ENCODE results near the gene WDFY2. TPM values are rescaled to one million over a fixed set of nuclear protein-coding genes. Genes with fewer than 3 reads are reported as not detected.

The WDFY2 gene
- total and polyA plus RNA-seq, 12 donors: 2.4 to 7.5 (median 5.5) TPM

DNA sequence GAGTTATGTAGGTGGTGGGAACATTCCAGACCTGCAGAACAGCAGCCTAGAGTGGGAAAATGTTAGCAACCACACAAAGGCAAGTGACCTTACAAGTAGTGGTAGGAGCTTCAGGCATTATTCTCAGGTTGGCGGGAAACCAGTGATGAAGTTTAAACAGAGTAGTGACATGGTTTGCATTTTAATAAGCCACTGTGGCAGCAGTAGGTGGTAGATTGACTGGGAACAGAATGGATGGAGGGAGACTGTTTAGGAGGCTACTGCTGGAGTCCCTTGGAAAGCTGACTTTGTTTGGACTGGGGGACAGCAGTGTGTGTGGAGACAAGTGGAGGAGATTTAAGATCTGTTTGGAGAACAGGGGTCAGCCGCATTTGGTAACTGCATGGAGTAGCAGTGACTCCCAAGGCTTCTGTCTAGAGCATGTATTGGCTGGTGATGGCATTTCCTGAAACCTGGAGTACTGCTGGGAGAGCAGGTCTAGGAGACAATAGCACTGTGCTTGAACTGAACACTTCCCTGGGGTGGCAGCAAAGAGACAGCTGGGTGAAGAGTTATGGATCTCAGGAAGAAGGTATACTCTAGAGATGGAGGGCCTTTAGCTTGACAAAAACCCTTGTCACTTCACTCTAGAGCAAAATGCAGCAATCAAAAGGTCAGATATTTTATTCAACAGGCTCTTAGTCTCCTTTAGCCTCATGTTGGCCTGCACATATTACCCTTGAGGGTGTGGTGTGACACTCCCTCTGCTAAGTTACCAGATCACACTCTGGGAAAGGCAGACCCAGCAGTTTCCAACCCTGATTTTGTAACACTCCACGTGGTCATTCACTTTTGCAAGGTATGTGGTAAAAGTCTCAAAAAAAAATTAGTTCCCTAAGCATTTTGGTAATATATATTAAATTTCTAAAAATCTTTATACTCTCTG, 149.4 kb downstream of the WDFY2 start:
- Histone ChIP-seq H3K27me3 (no peaks in the 10 kb centered on the region), H3K4me1 (peaks cover 0 to 32% (median 16%) of the 10 kb centered on the region in 9 donors), H3K9me3 (no peaks in the 10 kb centered on the region), H3K36me3 (peaks cover 0 to 31% (median 0%) of the 10 kb centered on the region in 9 donors), H3K4me3 (no peak overlapping the region), H3K27ac (no peak overlapping the region)
- DNase-seq (no peak), ATAC-seq (no peak)
- intact Hi-C loops (cut with DNase I): loop anchor here in 9 of 10 donors (5.0 to 10.0 kb wide), 9 partner anchors 146 to 301 kb away; partner anchors contain the start of genes INTS6 (in 3 of the 9) and WDFY2 (in 2 of the 9)
- 83 to 85% methylated on average over 3 of the region's 3 CpGs for WGBS, 2 donors
- TF ChIP-seq, protein P1, sequence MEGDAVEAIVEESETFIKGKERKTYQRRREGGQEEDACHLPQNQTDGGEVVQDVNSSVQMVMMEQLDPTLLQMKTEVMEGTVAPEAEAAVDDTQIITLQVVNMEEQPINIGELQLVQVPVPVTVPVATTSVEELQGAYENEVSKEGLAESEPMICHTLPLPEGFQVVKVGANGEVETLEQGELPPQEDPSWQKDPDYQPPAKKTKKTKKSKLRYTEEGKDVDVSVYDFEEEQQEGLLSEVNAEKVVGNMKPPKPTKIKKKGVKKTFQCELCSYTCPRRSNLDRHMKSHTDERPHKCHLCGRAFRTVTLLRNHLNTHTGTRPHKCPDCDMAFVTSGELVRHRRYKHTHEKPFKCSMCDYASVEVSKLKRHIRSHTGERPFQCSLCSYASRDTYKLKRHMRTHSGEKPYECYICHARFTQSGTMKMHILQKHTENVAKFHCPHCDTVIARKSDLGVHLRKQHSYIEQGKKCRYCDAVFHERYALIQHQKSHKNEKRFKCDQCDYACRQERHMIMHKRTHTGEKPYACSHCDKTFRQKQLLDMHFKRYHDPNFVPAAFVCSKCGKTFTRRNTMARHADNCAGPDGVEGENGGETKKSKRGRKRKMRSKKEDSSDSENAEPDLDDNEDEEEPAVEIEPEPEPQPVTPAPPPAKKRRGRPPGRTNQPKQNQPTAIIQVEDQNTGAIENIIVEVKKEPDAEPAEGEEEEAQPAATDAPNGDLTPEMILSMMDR (IDR thresholded peaks at IDR 0.05): no peak

DNA sequence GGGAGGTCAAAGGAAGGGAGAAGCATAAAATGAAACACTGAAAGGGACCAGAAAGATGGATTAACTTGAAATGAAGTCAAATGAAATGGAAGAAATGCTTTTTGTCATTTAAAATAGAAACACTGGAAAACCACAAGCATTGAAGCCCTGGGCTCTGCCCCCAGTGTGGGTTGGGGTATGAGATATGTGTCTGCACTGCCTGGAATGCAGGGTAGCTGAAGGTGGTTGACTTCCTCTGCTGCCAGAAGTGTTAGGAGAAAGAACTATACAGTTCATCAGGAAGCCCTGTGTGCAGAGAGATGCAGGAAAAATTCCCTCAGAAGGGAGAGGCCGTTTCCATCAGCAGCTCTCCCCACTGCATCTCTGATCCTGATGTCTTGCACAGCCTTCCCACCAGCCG, 150.5 kb downstream of the WDFY2 start:
- H3K36me3 ChIP-seq: peaks cover 0 to 40% (median 3%) of the 10 kb centered on the region in 9 donors
- H3K4me1 ChIP-seq: peaks cover 0 to 32% (median 16%) of the 10 kb centered on the region in 9 donors
- ATAC-seq (no peak), DNase-seq (no peak)
- TF ChIP-seq, protein P1 (IDR thresholded peaks at IDR 0.05): no peak
- no peak overlapping the region for H3K27ac ChIP-seq
- no peaks in the 10 kb centered on the region for H3K27me3 ChIP-seq
- intact Hi-C loops (cut with DNase I): loop anchor here in 9 of 10 donors (5.0 to 10.0 kb wide), 9 partner anchors 147 to 302 kb away; partner anchors contain the start of genes INTS6 (in 3 of the 9) and WDFY2 (in 2 of the 9)
- 85% methylated on average over 2 of the region's 2 CpGs for WGBS, 2 donors
- H3K4me3 ChIP-seq: no peak overlapping the region
- no peaks in the 10 kb centered on the region for H3K9me3 ChIP-seq

DNA sequence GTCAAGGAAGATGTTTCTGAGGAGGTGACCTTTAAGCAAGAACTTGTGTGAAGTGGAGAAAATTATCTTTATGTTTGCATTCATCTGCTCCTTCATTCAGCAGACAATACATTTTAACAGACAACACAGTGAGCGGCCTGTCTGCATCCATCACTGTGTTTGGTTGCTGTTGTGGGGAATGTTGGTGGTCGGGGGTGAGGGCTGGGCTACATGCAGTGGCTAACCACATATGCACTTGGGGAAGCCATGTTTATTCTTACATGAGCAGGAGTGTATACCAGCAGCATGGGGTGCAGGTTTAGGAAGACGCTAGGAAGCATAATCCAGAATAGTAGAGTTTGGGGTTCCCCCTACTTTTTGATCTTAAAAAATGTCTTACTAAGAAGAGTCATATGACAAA, 153.3 kb downstream of the WDFY2 start:
- Histone ChIP-seq H3K4me3 (no peak overlapping the region), H3K9me3 (no peaks in the 10 kb centered on the region), H3K27ac (no peak overlapping the region), H3K36me3 (peaks cover 0 to 58% (median 3%) of the 10 kb centered on the region in 9 donors), H3K27me3 (no peaks in the 10 kb centered on the region), H3K4me1 (peaks cover 0 to 16% (median 0%) of the 10 kb centered on the region in 9 donors)
- no peak for ATAC-seq
- DNase-seq: no peak
- TF ChIP-seq, protein P1 (IDR thresholded peaks at IDR 0.05): no peak
- 96% methylated on average over 3 of the region's 3 CpGs for WGBS, 2 donors
- intact Hi-C loops (cut with DNase I): loop anchor here in 4 of 10 donors (10.0 kb wide), 4 partner anchors 153 to 303 kb away; partner anchors contain the start of genes WDFY2 (in 2 of the 4) and INTS6 (in 1 of the 4)

DNA sequence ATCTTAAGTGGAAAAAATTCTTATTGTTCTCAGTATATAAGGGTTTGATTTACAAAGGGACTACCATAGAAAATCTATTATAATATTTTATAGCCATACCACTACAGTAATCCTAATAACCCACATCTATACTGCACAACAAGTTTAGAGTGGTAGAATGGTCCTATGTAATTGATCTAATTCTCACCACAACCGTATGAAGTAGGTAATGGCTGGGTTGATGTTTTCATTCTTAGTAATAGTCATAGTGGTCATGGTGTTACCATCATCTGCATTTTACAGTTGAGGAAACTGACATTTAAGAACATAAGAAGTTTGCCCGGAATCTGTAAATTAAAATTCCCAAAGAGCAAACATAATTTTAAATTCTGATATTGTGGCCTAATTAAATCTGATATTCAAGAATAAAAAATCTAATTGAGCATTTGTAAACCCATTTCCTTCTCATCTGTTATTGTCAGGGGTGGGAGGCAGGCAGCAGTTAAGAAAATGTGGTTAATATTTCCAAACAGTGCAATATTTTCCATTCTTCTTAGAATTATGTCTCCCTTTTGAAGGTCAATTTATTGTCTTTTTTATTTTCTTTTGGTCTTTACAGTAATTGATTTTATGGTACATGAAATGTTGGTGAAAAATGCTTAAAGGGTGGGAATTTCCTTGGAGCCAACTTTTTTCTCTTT, 154.1 kb downstream of the WDFY2 start:
- Histone ChIP-seq H3K9me3 (no peaks in the 10 kb centered on the region), H3K36me3 (peaks cover 0 to 65% (median 3%) of the 10 kb centered on the region in 9 donors), H3K4me1 (peaks cover 0 to 16% (median 0%) of the 10 kb centered on the region in 9 donors), H3K27ac (no peak overlapping the region), H3K4me3 (no peak overlapping the region), H3K27me3 (no peaks in the 10 kb centered on the region)
- WGBS, 2 donors: 95 to 98% methylated on average over 2 of the region's 2 CpGs
- TF ChIP-seq, protein P1 (IDR thresholded peaks at IDR 0.05): no peak
- intact Hi-C loops (cut with DNase I): loop anchor here in 4 of 10 donors (10.0 kb wide), 4 partner anchors 154 to 304 kb away; partner anchors contain the start of genes WDFY2 (in 2 of the 4) and INTS6 (in 1 of the 4)
- ATAC-seq: no peak
- DNase-seq: no peak
